OCI-LY7 (cell line): ENCODE measurements around the gene FNDC3B. TPM values are rescaled to one million over a fixed set of nuclear protein-coding genes. Genes with fewer than 3 reads are reported as not detected.

ENCODE experiments used
- BruUV-seq: library from RNA; stranded (reverse); fragments of 400-500 nt; replicated peaks from 2 replicates; lab custom pipeline; 2021; lab: Mats Ljungman, UMichigan
- CTCF ChIA-PET: fragments of 300-600 bp; sonication (Branson Sonifier 250); formaldehyde crosslinking; loops from one replicate; lab custom pipeline; 2022; ENCODE audit warnings: antibody characterized with exemption; ENCODE audit not compliant: unreplicated experiment; lab: Charles Lee
- POLR2A ChIA-PET: fragments of 300-600 bp; sonication (Branson Sonifier 250); formaldehyde crosslinking; loops from one replicate; lab custom pipeline; 2022; ENCODE audit warnings: antibody characterized with exemption; lab: Charles Lee
- DNase-seq: peaks from one replicate; pipeline ENCODE4 v3.0.0-alpha.2; 2015; ENCODE audit warnings: low spot score
- H2AFZ ChIP-seq: fragments of 200-600 bp; sonication (generic), shearing (Covaris generic); 2 replicates; pipeline ENCODE4 v1.6.1; 2014; ENCODE audit warnings: mild to moderate bottlenecking, antibody characterized with exemption, low read length, moderate library complexity
- H3K27ac ChIP-seq: fragments of 200-600 bp; sonication (generic); 2 replicates; pipeline ENCODE4 v1.5.1; 2014; ENCODE audit warnings: mixed run types, low read depth, mild to moderate bottlenecking, moderate library complexity, low read length, inconsistent platforms; ENCODE audit not compliant: poor library complexity, severe bottlenecking
- H3K36me3 ChIP-seq: fragments of 200-600 bp; sonication (generic); 2 replicates; pipeline ENCODE4 v1.6.1; 2014; ENCODE audit warnings: mild to moderate bottlenecking, antibody characterized with exemption, low read length, moderate library complexity, mixed read lengths; ENCODE audit not compliant: insufficient read depth
- H3K4me1 ChIP-seq: fragments of 200-600 bp; sonication (generic); 2 replicates; pipeline ENCODE4 v1.5.1; 2014; ENCODE audit warnings: mild to moderate bottlenecking, low read length; ENCODE audit not compliant: insufficient read depth, poor library complexity, severe bottlenecking
- H3K4me2 ChIP-seq: fragments of 200-600 bp; sonication (generic); 2 replicates; pipeline ENCODE4 v1.6.1; 2014; ENCODE audit warnings: mild to moderate bottlenecking, low read length
- H3K4me3 ChIP-seq: fragments of 200-600 bp; sonication (generic); 2 replicates; pipeline ENCODE4 v1.5.1; 2014; ENCODE audit warnings: mild to moderate bottlenecking, low read depth, low read length; ENCODE audit not compliant: poor library complexity, severe bottlenecking
- H3K79me2 ChIP-seq: fragments of 200-600 bp; sonication (generic); 2 replicates; pipeline ENCODE4 v1.6.1; 2016; ENCODE audit warnings: low read depth, mild to moderate bottlenecking, low read length, moderate library complexity, mixed read lengths; ENCODE audit not compliant: insufficient read depth
- H3K9me2 ChIP-seq: fragments of 200-600 bp; sonication (generic); 2 replicates; pipeline ENCODE4 v1.6.1; 2016; ENCODE audit warnings: mild to moderate bottlenecking, low read length, mixed read lengths; ENCODE audit not compliant: insufficient read depth
- H3K9me3 ChIP-seq: fragments of 200-600 bp; sonication (generic); 2 replicates; pipeline ENCODE4 v1.6.1; 2014; ENCODE audit warnings: mild to moderate bottlenecking, mixed run types, low read length, mixed read lengths
- H4K20me1 ChIP-seq: fragments of 200-600 bp; sonication (generic); 2 replicates; pipeline ENCODE4 v1.6.1; 2014; ENCODE audit warnings: mild to moderate bottlenecking, antibody characterized with exemption, low read length, moderate library complexity, mixed read lengths; ENCODE audit not compliant: insufficient read depth
- EZH2phosphoT487 ChIP-seq: fragments of 200-600 bp; sonication (generic); IDR thresholded peaks from 2 replicates; pipeline ENCODE4 v1.6.1; 2018; ENCODE audit warnings: low read depth, borderline replicate concordance, mild to moderate bottlenecking, mixed run types, antibody characterized with exemption, low read length, moderate library complexity, mixed read lengths
- intact Hi-C: fragments of 100-400 bp; cut with micrococcal nuclease; formaldehyde crosslinking; loops from one replicate; pipeline ENCODE4 v1.10.0; 2022; ENCODE audit not compliant: unreplicated experiment
- total RNA-seq, 2 experiments: library from RNA; depleted of rRNA in 1 of 2; stranded (reverse); fragments of >200 nt in 1 of 2; shearing (Covaris generic) in 1 of 2; gene quantifications; 2 replicates each; pipeline ENCODE4 v1.2.3, GENCODE V29; 2014 to 2022
- TF ChIP-seq, protein P1 (sequence below): fragments of 200-600 bp; sonication (generic); conservative IDR thresholded peaks from 2 replicates; pipeline ENCODE4 v1.5.1; 2014; ENCODE audit warnings: mild to moderate bottlenecking, antibody characterized with exemption, low read length, moderate library complexity, mixed read lengths

The FNDC3B gene
- total RNA-seq, 2 experiments from 2014 or later, result 23.3 to 28.5 TPM

DNA sequence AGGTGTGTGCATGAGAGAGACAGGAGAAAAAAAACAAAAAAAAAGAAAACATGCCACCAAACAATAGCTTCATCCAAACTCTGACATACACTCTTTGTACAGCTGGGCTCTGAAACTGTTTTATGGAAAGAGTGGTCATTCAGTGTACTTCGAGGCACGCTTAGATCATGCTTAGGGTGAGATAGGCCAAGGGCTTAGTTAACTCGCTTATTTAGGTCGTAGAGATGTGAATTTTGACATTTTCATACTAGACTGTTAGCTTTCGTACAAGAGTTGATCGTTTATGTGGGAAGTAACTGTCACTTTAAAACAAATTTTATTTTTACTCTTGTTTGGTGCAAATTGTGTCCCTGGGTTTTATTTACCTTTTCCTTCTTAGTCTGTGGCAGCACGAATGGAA, 242.5 kb downstream of the FNDC3B start:
- no peak overlapping the region for H2AFZ ChIP-seq
- H3K4me1 ChIP-seq, result no peaks in the 10 kb centered on the region
- ChIA-PET POLR2A (no interaction called here), CTCF (no interaction called here)
- no peak overlapping the region for H3K27ac ChIP-seq
- no peaks in the 10 kb centered on the region for H3K9me2 ChIP-seq
- H3K4me2 ChIP-seq, result no peak overlapping the region
- H4K20me1 ChIP-seq, result no peaks in the 10 kb centered on the region
- intact Hi-C loops, result no loop called here
- no TSS peak for BruUV-seq
- no peaks in the 10 kb centered on the region for H3K36me3 ChIP-seq
- no peak for TF ChIP-seq EZH2phosphoT487
- TF ChIP-seq, protein P1, sequence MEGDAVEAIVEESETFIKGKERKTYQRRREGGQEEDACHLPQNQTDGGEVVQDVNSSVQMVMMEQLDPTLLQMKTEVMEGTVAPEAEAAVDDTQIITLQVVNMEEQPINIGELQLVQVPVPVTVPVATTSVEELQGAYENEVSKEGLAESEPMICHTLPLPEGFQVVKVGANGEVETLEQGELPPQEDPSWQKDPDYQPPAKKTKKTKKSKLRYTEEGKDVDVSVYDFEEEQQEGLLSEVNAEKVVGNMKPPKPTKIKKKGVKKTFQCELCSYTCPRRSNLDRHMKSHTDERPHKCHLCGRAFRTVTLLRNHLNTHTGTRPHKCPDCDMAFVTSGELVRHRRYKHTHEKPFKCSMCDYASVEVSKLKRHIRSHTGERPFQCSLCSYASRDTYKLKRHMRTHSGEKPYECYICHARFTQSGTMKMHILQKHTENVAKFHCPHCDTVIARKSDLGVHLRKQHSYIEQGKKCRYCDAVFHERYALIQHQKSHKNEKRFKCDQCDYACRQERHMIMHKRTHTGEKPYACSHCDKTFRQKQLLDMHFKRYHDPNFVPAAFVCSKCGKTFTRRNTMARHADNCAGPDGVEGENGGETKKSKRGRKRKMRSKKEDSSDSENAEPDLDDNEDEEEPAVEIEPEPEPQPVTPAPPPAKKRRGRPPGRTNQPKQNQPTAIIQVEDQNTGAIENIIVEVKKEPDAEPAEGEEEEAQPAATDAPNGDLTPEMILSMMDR, result no peak
- no peak for DNase-seq
- no peaks in the 10 kb centered on the region for H3K79me2 ChIP-seq
- H3K9me3 ChIP-seq, result no peaks in the 10 kb centered on the region
- H3K4me3 ChIP-seq, result no peak overlapping the region

DNA sequence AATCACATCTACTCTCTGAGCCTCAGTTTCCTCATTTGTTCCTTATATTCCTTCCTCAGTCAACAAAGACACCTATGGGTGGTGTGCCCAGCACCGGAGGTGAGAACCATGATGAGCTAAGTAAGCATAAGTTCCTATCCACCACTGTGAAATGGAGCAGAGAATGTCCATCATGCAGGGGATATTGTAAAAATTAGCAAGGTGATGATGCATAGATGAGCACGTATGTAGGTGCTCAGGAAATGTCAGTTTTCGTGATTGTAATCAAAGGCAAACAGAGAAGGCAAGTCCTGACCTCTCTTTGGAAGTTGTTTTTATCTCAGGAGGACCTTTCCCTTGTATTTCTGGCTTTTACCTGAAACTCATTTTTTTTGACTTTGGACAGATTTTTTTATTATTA, 243.5 kb downstream of the FNDC3B start:
- intact Hi-C loops, result no loop called here
- no TSS peak for BruUV-seq
- ChIA-PET CTCF (no interaction called here), POLR2A (no interaction called here)
- H3K4me3 ChIP-seq, result no peak overlapping the region
- no peak overlapping the region for H3K4me2 ChIP-seq
- DNase-seq, result no peak
- H3K4me1 ChIP-seq, result no peaks in the 10 kb centered on the region
- H3K9me2 ChIP-seq, result no peaks in the 10 kb centered on the region
- H3K9me3 ChIP-seq, result no peaks in the 10 kb centered on the region
- no peaks in the 10 kb centered on the region for H4K20me1 ChIP-seq
- no peaks in the 10 kb centered on the region for H3K36me3 ChIP-seq
- no peak overlapping the region for H2AFZ ChIP-seq
- H3K79me2 ChIP-seq, result no peaks in the 10 kb centered on the region
- H3K27ac ChIP-seq, result no peak overlapping the region
- TF ChIP-seq, protein P1, result no peak

DNA sequence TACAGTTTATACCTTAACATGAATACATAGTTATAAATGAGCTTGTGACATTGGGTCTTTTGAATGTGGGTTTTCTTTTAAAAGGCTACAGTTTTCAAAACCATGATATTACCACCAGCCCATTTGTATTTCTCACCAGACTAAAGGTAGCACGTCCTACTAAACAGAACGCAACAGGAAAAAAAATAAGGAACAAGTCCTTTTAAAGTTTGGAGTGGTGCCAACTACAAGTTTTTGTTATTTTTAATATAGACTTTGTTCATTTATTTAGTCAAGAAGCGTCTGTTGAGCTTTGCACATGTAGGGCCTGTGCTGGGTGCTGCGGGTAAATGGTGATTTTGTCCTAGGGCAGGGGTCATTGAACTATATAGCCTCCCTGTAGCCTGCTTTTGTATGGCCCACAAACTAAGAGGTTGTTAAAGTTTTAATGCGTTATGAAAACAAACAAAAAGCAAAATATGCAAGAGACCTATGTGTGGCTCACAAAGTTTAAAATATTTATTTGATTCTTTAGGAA, 244.5 kb downstream of the FNDC3B start:
- intact Hi-C loops, result no loop called here
- Histone ChIP-seq H3K4me2 (no peak overlapping the region), H2AFZ (no peak overlapping the region), H3K9me3 (no peaks in the 10 kb centered on the region), H4K20me1 (no peaks in the 10 kb centered on the region), H3K4me3 (no peak overlapping the region), H3K36me3 (no peaks in the 10 kb centered on the region), H3K4me1 (no peaks in the 10 kb centered on the region), H3K9me2 (no peaks in the 10 kb centered on the region), H3K79me2 (no peaks in the 10 kb centered on the region), H3K27ac (no peak overlapping the region)
- BruUV-seq, result no TSS peak
- ChIA-PET POLR2A (interaction anchor here (0.6 to 1.5 kb wide), 5 partner anchors 13 to 180 kb away, joined by 3 read pairs; no protein-coding TSS in a partner anchor), CTCF (no interaction called here)
- TF ChIP-seq, protein P1, result no peak
- no peak for TF ChIP-seq EZH2phosphoT487
- DNase-seq, result no peak
